ENCODE results near the gene CELF2.

- TF ChIP-seq CTCF (conservative IDR thresholded peaks at IDR 0.05; ENCODE audit: low read depth, low read length) (no peak), POLR2A (IDR thresholded peaks at IDR 0.05; ENCODE audit: low read depth, low read length) (no peak), RFX5 (IDR thresholded peaks at IDR 0.05; ENCODE audit: low read depth, low read length) (no peak), FOS (IDR thresholded peaks at IDR 0.05; ENCODE audit: low read depth, low read length) (no peak), ELK1 (IDR thresholded peaks at IDR 0.05; ENCODE audit: borderline replicate concordance, low read depth, low read length) (no peak), SMC3 (IDR thresholded peaks at IDR 0.05; ENCODE audit: low read depth, low read length) (no peak), CEBPB (IDR thresholded peaks at IDR 0.05; ENCODE audit: low read depth, low read length) (no peak), USF2 (IDR thresholded peaks at IDR 0.05; ENCODE audit: low read depth, low read length) (no peak), MAFK (IDR thresholded peaks at IDR 0.05; ENCODE audit: low read depth, low read length) (no peak)
Observed at GRCh38 chr10:11234857-11235531, 217.3 kb downstream of the CELF2 start.
